ENCODE results near the gene BLVRB.

DNA sequence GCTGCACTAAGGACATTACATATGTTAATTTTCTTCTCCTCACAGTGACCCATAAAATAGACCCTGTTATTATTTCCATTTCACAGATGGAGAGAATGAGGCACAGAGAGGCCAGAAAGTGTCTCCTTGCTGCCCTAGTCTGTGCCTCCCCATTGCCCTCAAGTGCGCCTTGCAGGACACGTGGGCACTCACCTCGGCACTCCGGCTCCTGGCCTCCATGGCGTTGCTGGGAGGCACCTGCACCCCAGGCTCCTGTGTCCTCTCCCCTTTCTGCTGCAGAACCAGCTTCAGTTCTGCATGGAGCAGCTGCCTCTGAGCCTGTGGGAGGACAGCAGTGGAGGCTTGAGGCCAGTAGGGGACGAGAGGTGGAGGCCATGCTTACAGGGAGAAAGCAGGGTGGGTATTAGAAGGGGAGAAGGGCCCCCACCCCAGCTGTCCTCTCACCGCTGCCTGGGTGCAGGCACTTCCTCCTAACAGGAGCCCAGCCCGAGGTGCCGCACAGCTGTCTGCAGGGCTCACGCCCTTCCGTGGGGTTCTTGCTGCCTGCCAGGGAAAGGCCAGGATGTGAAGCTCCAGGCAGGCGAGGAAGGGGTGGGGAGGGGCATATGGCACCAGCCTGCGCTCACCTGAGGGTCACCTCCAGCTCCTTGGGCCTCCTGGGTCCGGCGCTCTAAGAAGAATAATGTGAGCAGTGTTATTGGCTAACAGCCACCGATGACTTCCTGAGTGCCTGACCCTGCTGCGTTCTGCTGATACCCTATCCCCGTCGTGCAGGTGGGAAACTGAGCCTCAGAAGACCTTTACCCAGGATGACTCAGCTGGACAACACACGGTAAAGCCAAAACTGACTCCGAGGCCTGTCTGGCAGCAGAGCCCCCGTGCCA, 57.6 kb downstream of the BLVRB start:
- TF ChIP-seq CTCF (IDR thresholded peaks at IDR 0.05) (no peak), TAF1 (IDR thresholded peaks at IDR 0.05; ENCODE audit: borderline replicate concordance, low read depth, low read length) (no peak), REST (IDR thresholded peaks at IDR 0.05; ENCODE audit: low read depth, low read length) (no peak), NFIC (IDR thresholded peaks at IDR 0.05; ENCODE audit: borderline replicate concordance) (no peak), SMC3 (IDR thresholded peaks at IDR 0.05; ENCODE audit: low read depth, low read length) (no peak), EP300 (IDR thresholded peaks at IDR 0.05; ENCODE audit: borderline replicate concordance in 1 of 2, low read depth in 1 of 2, low read length in 1 of 2) (no peak), EZH2phosphoT487 (IDR thresholded peaks at IDR 0.05; ENCODE audit: borderline replicate concordance, low read depth) (no peak), MEF2A (IDR thresholded peaks at IDR 0.05; ENCODE audit: borderline replicate concordance, low read depth) (no peak), RAD21 (IDR thresholded peaks at IDR 0.05; ENCODE audit: low read length) (no peak), CHD2 (IDR thresholded peaks at IDR 0.05; ENCODE audit: low read length, partially characterized antibody) (no peak), USF2 (IDR thresholded peaks at IDR 0.05; ENCODE audit: borderline replicate concordance, low read depth, low read length) (no peak), TEAD4 (IDR thresholded peaks at IDR 0.05; ENCODE audit: borderline replicate concordance, insufficient read depth) (no peak), TCF12 (IDR thresholded peaks at IDR 0.05) (no peak)
- TF ChIP-seq, protein P1, sequence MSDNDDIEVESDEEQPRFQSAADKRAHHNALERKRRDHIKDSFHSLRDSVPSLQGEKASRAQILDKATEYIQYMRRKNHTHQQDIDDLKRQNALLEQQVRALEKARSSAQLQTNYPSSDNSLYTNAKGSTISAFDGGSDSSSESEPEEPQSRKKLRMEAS (IDR thresholded peaks at IDR 0.05; ENCODE audit: low read depth) = no peak

Measured in SK-N-SH (cell line).